Duodenal mucosa (tissue), 2 donors: Measurements from ENCODE around the gene FAM167B.
"Not testable (repeated sequence)": the region's sequence is repeated elsewhere in the genome, so short reads cannot be mapped to it uniquely, and the experiment has no call there.

Experiments used
- H3K27ac ChIP-seq: one replicate; pipeline ENCODE4 v1.7.0; 2013; ENCODE audit warnings: low read depth, low read length
- H3K27me3 ChIP-seq, 2 donors: one replicate each; pipeline ENCODE4 v1.7.0; 2013; ENCODE audit warnings: low read length in 2 of 2, control low read depth in 1 of 2; ENCODE audit not compliant: insufficient read depth in 2 of 2, control insufficient read depth in 1 of 2
- H3K36me3 ChIP-seq, 2 donors: one replicate each; pipeline ENCODE4 v1.7.0; 2013; ENCODE audit warnings: low read length in 2 of 2, control low read depth in 1 of 2; ENCODE audit not compliant: insufficient read depth in 2 of 2, control insufficient read depth in 1 of 2
- H3K4me1 ChIP-seq, 2 donors: one replicate each; pipeline ENCODE4 v1.7.0; 2013; ENCODE audit warnings: low read length in 2 of 2, control low read depth in 1 of 2; ENCODE audit not compliant: insufficient read depth in 2 of 2, control insufficient read depth in 1 of 2
- H3K4me3 ChIP-seq, 2 donors: one replicate each; pipeline ENCODE4 v1.7.0; 2013; ENCODE audit warnings: low read length in 2 of 2, low read depth in 1 of 2
- H3K9ac ChIP-seq, 2 donors: one replicate each; pipeline ENCODE4 v1.7.0; 2013; ENCODE audit warnings: low read length in 2 of 2, low read depth in 1 of 2
- H3K9me3 ChIP-seq, 2 donors: one replicate each; pipeline ENCODE4 v1.7.0; 2013; ENCODE audit warnings: low read length in 2 of 2, control low read depth in 1 of 2; ENCODE audit not compliant: control insufficient read depth in 1 of 2

FAM167B gene

DNA sequence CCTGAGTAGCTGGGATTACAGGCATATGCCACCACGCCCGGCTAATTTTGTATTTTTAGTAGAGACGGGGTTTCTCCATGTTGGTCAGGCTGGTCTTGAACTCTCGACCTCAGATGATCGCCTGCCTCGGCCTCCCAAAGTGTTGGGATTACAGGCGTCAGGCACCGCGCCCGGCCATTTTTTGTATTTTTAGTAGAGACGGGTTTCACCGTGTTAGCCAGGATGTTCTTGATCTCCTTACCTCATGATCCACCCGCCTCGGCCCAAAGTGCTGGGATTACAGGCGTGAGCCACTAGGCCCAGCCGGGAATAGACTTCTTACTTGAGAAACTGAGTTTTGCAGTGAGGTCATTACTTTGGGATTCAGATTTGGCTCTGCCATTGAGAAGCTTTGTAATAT lies 51.2 kb downstream of the FAM167B start:
- not testable (repeated sequence) for H3K27ac ChIP-seq, H3K9ac ChIP-seq, H3K9me3 ChIP-seq, H3K4me3 ChIP-seq, H3K27me3 ChIP-seq
- Histone ChIP-seq H3K36me3 (peaks cover 10 to 15% of the 10 kb centered on the region in 2 donors), H3K4me1 (peaks cover 2 to 14% of the 10 kb centered on the region in 2 donors)
